CD4-positive, alpha-beta T cell treated with Interleukin-4 for 4 hours (primary cell): Measurements from ENCODE around the gene ZG16.

Experiments
- DNase-seq: peaks from one replicate; pipeline ENCODE4 v3.0.0-alpha.2; 2020

ZG16 gene

GRCh38 chr16:29811170-29811895 lies 33.3 kb downstream of the ZG16 start:
- DNase-seq, result peak; percentile 71

- DNase-seq, result peak; percentile 53
Observed at GRCh38 chr16:29811896-29812665, 34.0 kb downstream of the ZG16 start, which contains the start of gene PRRT2. Gene PRRT2 (plus strand): TSS chr16:29812193. CDS start chr16:29813055, 862 bp downstream.

GRCh38 chr16:29812754-29813643 lies 34.9 kb downstream of the ZG16 start:
- no peak for DNase-seq

GRCh38 chr16:29813644-29814562 lies 35.8 kb downstream of the ZG16 start:
- no peak for DNase-seq

GRCh38 chr16:29814592-29814991 lies 36.5 kb downstream of the ZG16 start:
- no peak for DNase-seq

GRCh38 chr16:29815032-29815721 lies 37.1 kb downstream of the ZG16 start:
- no peak for DNase-seq

GRCh38 chr16:29815793-29816693 lies 38.0 kb downstream of the ZG16 start, which contains the start of gene PAGR1:
Gene PAGR1 (plus strand): TSS chr16:29816152. CDS start chr16:29816526, 374 bp downstream.
- DNase-seq, result peak; percentile 100

- DNase-seq, result peak; percentile 33
Observed at GRCh38 chr16:29816694-29817441, 38.8 kb downstream of the ZG16 start.

GRCh38 chr16:29818082-29818481 lies 40.0 kb downstream of the ZG16 start:
- DNase-seq, result no peak

- DNase-seq, result no peak
Observed at GRCh38 chr16:29819506-29819905, 41.5 kb downstream of the ZG16 start.

- peak; percentile 54 for DNase-seq
Observed at GRCh38 chr16:29820271-29820701, 42.2 kb downstream of the ZG16 start, which contains the start of gene MVP. Gene MVP (plus strand): TSS chr16:29820462. CDS start chr16:29830550, 10,088 bp downstream.

GRCh38 chr16:29820730-29821642 lies 42.9 kb downstream of the ZG16 start:
- DNase-seq, result peak; percentile 73

GRCh38 chr16:29821643-29822115 lies 43.6 kb downstream of the ZG16 start:
- DNase-seq, result no peak

GRCh38 chr16:29824589-29825144 lies 46.6 kb downstream of the ZG16 start:
- DNase-seq, result no peak

- DNase-seq, result peak; percentile 58
Observed at GRCh38 chr16:29825145-29826044, 47.3 kb downstream of the ZG16 start.

- no peak for DNase-seq
Observed at GRCh38 chr16:29826342-29826695, 48.3 kb downstream of the ZG16 start.

- no peak for DNase-seq
Observed at GRCh38 chr16:29830774-29831173, 52.7 kb downstream of the ZG16 start.
